GDM1 (cell line): Measurements from ENCODE around the gene RAP2C.
"Not testable (repeated sequence)": the region's sequence is repeated elsewhere in the genome, so short reads cannot be mapped to it uniquely, and the experiment has no call there.

Source experiments
- DNase-seq: peaks from one replicate; lab custom pipeline; 2025; lab: John Stamatoyannopoulos, UW

RAP2C gene

DNA sequence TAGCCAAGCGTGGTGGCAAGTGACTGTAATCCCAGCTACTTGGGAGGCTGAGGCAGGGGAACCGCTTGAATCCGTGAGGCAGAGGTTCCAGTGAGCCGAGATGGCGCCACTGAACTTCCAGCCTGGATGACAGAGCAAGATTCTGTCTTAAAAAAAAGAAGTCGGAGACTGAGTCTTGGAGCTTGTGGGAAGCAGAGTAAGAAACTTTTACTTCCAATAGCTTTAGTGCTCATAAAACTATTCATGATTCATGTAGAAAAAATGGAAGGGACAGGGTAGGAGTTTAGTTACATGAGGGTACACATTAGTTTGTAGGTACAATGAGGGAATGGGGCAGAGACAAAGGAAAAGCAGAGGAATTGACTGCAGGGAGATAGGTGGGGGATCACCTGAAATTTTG, 19.3 kb downstream of the RAP2C start:
- no peak for DNase-seq

DNA sequence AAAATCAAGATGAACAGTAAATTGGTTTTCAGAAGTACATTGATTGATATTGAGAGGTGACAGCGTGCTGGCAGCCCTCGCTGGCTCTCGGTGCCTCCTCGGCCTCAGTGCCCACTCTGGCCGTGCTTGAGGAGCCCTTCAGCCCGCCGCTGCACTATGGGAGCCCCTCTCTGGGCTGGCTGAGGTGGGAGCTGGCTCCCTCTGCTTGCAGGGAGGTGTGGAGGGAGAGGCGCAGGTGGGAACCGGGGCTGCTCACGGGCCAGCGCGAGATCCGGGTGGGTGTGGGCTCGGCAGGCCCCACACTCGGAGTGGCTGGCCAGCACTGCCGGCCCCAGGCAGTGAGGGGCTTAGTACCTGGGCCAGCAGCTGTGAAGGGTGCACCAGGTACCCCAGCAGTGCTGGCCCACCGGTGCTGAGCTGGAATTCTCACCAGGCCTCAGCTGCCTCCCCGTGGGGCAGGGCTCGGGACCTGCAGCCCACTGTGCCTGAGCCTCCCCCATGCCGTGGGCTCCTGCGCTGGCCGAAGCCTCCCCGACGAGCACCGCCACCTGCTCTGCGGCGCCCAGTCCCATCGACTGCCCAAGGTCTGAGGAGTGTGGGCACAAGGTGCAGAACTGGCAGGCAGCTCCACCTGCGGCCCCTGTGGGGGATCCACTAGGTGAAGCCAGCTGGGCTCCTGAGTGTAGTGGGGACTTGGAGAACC, 25.2 kb downstream of the RAP2C start:
- no peak for DNase-seq

DNA sequence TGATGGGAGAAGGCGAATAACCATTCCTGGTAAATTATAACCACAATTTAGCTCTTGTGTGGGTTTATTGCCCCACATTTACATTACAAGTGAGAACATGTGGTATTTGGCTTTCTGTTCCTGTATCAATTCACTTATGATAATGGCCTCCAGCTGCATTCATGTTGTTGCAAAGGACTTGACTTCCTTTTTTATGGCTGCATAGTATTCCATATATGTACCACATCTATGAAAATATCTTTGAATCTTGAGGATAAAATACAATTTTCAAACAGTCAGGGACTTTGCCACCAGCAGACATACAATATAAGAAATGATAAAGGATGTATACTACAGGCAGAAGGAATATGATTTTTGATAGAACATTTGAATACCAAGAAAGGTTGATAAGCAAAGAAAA, 27.3 kb downstream of the RAP2C start:
- no peak for DNase-seq

DNA sequence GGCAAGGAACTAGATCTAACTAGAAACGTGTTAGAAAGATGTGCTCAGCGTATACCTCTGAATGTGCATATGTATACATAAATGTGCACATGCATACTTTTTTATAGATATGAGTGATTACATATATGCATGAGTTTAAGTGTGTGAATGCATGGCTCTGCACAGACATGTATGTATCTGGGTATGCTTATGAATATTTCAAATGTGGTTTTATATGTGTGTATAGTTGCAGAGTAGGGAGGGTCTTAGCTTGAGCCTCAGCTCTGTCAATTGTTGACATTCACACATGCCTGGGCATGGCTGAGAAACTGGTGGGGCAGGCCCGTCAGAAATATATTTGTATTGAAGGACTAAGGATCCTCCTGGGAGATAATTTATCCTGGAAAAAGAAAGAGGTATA, 31.1 kb downstream of the RAP2C start:
- DNase-seq = no peak

DNA sequence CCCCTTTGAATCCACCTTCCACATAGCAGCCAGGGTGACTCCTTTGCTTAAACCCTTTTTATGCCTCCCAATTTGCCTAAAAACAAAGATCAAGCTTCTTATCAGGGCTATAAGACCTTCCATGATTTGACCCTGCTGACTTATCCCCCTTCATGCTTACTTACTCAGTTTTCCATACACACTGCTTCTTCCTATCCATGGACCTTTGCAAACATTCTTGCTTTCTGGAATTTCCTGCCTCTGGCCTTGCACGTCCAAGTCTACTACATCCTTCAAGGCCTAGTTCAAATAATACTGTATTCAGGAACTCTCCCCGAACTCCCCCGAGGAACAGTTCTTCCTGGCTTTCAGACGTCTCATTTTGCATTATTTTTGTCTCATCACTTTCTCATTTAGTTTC, 31.8 kb downstream of the RAP2C start:
- DNase-seq = no peak

DNA sequence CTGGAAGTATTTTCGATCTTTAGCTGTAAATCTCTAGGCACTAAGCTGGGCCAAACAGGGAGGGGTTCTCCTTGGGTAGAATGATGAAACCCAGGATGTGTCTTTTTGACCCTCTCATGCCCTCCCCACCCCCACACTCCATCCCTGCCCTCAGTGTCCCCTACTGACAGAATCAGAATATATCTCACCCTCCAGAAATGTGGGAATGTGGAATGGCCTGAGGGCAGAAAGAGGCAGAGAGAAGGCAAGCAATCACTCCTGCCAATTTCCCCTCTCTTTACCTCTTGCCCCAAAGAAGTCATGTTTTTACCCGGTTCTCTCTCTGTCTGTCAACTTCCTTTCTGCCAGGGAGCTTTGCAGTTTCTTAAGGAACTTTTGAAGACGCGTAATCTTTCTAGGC, 34.4 kb downstream of the RAP2C start:
- DNase-seq = no peak

DNA sequence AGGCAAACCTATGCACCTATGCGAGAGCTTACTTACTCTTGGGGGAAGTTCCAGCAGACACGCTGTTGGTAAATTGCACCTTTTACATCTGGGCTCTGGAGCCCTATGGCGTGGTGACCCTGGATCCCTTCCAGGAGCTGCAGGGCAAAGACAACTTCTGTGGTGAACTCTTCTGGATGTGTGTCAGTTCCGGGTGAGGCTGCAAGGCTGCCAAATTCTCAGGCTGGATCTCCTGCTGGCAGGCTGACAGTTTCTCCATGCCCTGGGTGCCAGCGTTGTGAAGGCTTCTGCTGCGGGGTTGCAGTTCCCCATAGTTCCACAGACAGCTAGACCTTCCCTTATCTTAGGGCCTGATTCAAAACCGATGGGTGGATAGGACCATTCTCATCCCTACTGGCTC, 37.9 kb downstream of the RAP2C start:
- DNase-seq = no peak

DNA sequence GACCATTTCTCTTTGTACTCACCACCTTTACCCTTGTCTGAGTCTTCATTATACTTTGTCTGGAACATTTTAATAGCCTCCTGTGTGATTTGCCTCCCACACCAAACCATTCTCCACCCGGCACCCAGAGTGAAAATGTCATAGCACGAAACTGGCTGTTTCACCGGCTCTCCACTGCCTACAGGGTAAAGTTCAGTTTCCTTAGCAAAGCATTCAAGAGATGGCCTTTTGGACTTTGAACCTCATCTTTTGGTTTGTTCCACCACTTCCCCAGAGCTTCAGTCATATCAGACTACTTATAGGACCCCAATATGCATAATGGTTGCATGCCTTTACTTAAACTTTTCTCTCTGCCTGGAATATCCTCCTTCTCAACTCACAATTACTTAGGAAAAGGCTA, 38.3 kb downstream of the RAP2C start:
- DNase-seq = no peak

DNA sequence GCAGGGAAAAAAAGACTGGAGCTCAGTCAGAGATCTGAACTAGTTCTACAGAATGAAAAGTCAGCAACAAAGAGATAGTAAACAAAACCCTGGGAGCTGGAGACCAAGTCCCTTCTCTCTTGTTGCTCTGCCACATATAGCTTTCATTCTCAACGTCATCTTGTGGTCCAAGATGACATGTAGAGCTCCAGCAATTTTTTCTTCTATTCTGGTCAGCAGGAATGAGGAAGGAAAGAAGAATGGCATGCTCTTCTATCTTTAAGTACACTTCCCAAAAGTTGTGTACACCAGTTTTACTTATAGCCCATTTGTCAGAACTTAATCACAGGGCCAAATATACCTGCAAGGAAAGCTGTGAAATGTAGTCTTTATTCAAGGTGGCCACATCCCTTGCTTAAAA, 45.6 kb downstream of the RAP2C start:
- DNase-seq = peak; percentile 6

DNA sequence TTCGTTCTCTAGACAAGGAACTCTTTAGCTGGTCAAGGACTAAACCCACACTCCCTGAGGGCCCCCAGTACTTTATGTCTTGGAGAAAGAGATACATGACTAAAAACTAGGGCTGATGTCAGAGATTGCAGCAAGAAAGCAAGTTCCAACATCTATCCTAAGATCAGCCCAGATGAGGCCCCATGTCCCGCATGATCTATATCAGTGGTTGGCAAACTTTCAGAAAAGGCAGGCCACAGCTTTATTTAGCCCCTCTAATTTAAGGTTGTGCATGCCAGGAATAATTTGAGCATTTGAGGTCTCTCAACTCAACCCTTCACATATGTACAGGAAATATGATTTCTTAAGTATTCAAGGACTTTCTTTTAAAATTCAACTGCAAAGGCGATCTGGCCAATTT, 47.4 kb downstream of the RAP2C start:
- no peak for DNase-seq

DNA sequence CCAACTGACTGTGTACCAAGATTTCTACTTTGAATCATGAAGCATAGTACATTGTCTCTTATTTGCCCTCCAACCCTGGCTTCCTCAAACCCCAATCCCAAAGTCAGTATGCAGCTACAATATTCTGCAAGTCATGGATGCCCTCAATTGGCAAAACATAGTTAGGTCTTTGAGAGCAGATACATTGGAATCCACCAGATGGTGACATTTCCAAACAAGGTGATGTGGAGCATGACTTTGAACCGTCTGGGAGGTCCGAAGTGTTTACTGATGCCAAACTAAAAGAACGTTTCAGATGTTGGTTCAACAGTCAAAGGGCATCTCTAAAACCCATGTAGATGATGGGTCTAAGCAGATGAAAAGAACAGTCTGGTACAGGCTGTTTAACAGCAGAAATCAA, 47.8 kb downstream of the RAP2C start:
- no peak for DNase-seq

DNA sequence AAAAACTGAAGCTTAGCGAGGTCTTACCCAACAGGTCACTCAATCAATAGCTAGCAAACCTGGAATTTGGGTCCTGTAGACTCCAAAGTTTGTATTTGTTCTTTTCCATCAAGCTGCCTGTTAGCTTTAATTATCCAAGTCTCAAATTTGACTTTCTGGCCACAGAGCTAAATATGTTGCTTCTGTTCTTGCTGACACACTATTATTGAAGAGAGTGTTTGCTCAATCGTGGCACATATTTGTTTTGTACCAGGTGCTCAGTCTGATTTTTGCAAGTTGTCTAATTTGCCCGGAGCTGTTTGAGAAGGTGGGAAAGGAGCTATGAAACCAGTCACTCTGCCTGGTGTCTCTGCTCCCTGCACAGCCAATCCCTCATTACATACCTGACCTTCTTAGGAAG, 49.7 kb downstream of the RAP2C start:
- no peak for DNase-seq

DNA sequence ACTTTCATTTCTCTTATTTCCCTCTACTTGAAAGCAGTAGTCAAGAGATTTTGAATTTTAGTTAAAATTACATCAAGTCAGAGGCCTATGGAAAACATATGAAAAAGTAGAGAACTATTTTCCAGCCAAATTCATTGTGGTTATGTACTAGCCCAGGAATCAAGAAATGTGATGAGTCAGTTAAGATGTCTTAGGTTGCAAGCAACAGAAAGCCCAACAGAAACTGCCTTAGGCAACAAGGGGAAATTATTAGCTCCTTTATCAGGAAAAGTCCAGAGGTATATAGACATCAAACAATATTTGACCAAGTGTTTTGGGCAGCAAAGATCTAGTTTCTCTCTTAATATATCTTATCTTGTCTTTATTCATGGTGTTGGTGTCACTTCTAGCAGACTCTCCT, 53.6 kb downstream of the RAP2C start:
- DNase-seq = no peak

DNA sequence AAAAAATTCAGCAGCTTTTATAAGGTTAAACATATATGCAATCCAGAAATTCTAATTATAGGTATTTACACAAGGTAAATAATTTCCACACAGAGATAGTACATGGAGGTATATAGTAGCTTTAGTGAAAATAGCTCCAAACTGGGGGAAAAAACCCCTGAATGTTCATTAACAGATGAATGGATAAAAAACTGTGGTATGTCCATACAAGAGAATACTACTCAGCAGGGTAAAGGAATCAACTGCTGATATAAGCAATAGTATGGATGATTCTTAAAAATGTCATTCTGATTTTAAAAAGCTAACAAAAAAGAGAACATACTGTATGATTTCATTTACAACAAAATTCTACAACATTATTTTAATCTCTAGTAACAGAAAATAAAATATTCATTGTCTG, 54.2 kb downstream of the RAP2C start:
- DNase-seq = no peak

DNA sequence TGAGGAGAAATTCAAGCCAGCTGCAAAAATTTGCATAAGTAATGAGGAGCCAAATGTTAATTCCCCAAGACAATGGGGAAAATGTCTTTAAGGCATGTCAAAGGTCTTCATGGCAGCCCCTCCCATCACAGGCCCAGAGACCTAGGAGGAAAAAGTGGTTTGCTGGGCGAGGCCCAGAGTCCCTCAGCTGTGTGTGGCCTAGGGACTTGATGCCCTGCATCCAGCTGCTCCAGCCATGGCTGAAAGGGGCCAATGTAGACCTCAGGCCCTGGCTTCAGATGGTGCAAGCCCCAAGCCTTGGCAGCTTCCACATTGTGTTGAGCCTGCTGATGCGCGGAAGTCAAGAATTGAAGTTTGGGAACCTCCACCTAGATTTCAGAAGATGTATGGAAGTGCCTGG, 56.2 kb downstream of the RAP2C start:
- DNase-seq = not testable (repeated sequence)

DNA sequence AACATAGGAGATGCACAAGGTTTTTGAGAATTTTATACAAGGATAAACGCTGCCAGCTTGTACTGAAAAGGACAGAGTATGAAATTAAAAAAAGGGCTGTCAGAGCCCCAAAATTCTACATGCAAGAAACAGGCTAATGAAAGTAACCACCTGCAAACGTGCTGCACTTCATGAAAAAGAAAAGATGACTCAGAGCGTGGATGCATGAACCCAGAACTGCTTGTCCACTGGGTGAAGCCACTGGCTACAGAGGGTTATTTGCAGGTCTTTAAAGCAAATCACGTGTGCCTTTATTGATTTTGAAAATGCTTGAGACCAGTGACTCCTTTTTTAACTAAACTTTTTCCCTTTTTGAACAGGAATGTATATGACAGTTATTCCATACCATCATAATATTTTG, 66.1 kb downstream of the RAP2C start:
- DNase-seq = no peak
